GM18520 (cell line): Measurements from ENCODE around the gene CTAG1B.
"Not testable (repeated sequence)": the region's sequence is repeated elsewhere in the genome, so short reads cannot be mapped to it uniquely, and the experiment has no call there.

ENCODE experiments used
- ATAC-seq: cut with Tn5 transposase; IDR thresholded peaks from one replicate; pipeline ENCODE4 v1.9.1; 2021; ENCODE audit not compliant: unreplicated experiment

The CTAG1B gene

GRCh38 chrX:154628960-154629359, 9.9 kb upstream of the CTAG1B start:
- ATAC-seq = not testable (repeated sequence)

- ATAC-seq = not testable (repeated sequence)
Observed at GRCh38 chrX:154620767-154621414, 1.8 kb upstream of the CTAG1B start.

GRCh38 chrX:154613586-154613985, 5.5 kb downstream of the CTAG1B start:
- ATAC-seq = not testable (repeated sequence)

GRCh38 chrX:154611146-154611545, 7.9 kb downstream of the CTAG1B start:
- not testable (repeated sequence) for ATAC-seq

GRCh38 chrX:154608823-154609222, 10.3 kb downstream of the CTAG1B start:
- ATAC-seq = not testable (repeated sequence)

GRCh38 chrX:154607976-154608375, 11.1 kb downstream of the CTAG1B start:
- not testable (repeated sequence) for ATAC-seq

GRCh38 chrX:154607370-154607769, 11.7 kb downstream of the CTAG1B start:
- no peak for ATAC-seq

- no peak for ATAC-seq
Observed at GRCh38 chrX:154605566-154605965, 13.5 kb downstream of the CTAG1B start.

GRCh38 chrX:154603438-154604430, 15.3 kb downstream of the CTAG1B start:
- ATAC-seq = no peak

GRCh38 chrX:154602766-154603437, 16.2 kb downstream of the CTAG1B start:
- no peak for ATAC-seq

GRCh38 chrX:154602226-154602625, 16.9 kb downstream of the CTAG1B start:
- ATAC-seq = no peak

- ATAC-seq = no peak
Observed at GRCh38 chrX:154600759-154601374, 18.2 kb downstream of the CTAG1B start.

GRCh38 chrX:154599531-154599930, 19.6 kb downstream of the CTAG1B start:
- no peak for ATAC-seq

- ATAC-seq = no peak
Observed at GRCh38 chrX:154598656-154599055, 20.4 kb downstream of the CTAG1B start.

GRCh38 chrX:154597221-154597620, 21.9 kb downstream of the CTAG1B start:
- ATAC-seq = no peak

- no peak for ATAC-seq
Observed at GRCh38 chrX:154596290-154596929, 22.7 kb downstream of the CTAG1B start.

- no peak for ATAC-seq
Observed at GRCh38 chrX:154595559-154596249, 23.4 kb downstream of the CTAG1B start.

GRCh38 chrX:154594491-154594890, 24.6 kb downstream of the CTAG1B start:
- no peak for ATAC-seq

GRCh38 chrX:154593201-154593600, 25.9 kb downstream of the CTAG1B start:
- no peak for ATAC-seq

- no peak for ATAC-seq
Observed at GRCh38 chrX:154592505-154592904, 26.6 kb downstream of the CTAG1B start.
